ENCODE data around the gene SLC25A42. TPM values are rescaled to one million over a fixed set of nuclear protein-coding genes. Genes with fewer than 3 reads are reported as not detected.

SLC25A42 gene
- total RNA-seq, 4 donors from 2014 or later, result 11.2 to 24.8 (median 13.2) TPM

- no peaks in the 10 kb centered on the region for H3K9me3 ChIP-seq
- H3K4me1 ChIP-seq, result peaks cover 0 to 8% (median 0%) of the 10 kb centered on the region in 4 donors
- no peak overlapping the region for H3K27ac ChIP-seq
- H3K4me3 ChIP-seq, result no peak overlapping the region
- peaks cover 0 to 9% (median 0%) of the 10 kb centered on the region in 3 donors for H3K36me3 ChIP-seq
- H3K27me3 ChIP-seq, result no peaks in the 10 kb centered on the region
- no peak for DNase-seq
- TF ChIP-seq CTCF (IDR thresholded peaks at IDR 0.05) (no peak), POLR2A (IDR thresholded peaks at IDR 0.05) (no peak)
Measured at GRCh38 chr19:19152668-19153384, 89.0 kb downstream of the SLC25A42 start.

DNA sequence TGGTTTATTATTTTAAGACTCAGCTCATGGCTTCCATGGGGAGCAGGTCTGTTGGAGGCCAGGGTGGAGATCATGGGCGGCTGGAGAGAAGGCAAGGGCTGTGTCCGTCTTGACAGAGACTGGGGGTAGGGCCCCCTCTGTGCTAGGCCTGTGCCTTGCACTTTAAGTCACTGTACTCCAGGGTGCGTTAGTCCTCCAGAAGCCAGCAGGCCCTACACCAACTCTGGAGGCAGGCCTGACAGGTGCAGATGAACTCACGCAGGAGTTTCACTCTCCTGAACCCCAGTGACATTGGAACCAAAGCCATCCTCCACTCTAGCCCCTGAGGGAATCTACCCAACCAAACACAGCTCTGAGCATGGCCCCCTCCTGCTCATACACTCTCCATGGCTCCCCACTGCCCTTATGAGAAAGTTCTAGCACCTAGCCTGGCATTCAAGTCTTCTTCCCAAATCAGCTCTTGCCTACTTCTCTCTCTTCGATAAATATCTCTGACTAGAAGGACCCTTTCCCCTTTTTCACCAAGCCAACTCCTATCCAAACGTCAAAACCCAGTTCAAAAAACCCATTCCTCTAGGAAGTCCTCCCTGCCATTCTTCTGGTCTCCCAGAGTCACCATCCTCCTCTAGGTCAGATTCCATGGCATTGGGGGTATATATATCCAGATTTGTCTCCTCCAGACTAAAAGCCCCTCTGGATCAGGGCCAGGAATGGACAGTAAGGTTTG, 91.1 kb downstream of the SLC25A42 start:
- Histone ChIP-seq H3K9me3 (no peaks in the 10 kb centered on the region), H3K4me3 (no peak overlapping the region), H3K27me3 (no peaks in the 10 kb centered on the region), H3K4me1 (peaks cover 0 to 8% (median 0%) of the 10 kb centered on the region in 4 donors), H3K36me3 (no peaks in the 10 kb centered on the region), H3K27ac (no peak overlapping the region)
- TF ChIP-seq CTCF (IDR thresholded peaks at IDR 0.05), result no peak
- no peak for TF ChIP-seq POLR2A (IDR thresholded peaks at IDR 0.05)
- DNase-seq, result no peak

GRCh38 chr19:19155495-19156219, 91.9 kb downstream of the SLC25A42 start:
- H3K4me1 ChIP-seq, result peaks cover 0 to 8% (median 0%) of the 10 kb centered on the region in 4 donors
- peak in 2 of 3 donors; percentile 85 for DNase-seq
- H3K9me3 ChIP-seq, result no peaks in the 10 kb centered on the region
- H3K27me3 ChIP-seq, result no peaks in the 10 kb centered on the region
- no peak overlapping the region for H3K27ac ChIP-seq
- TF ChIP-seq POLR2A (IDR thresholded peaks at IDR 0.05) (no peak), CTCF (IDR thresholded peaks at IDR 0.05) (no peak)
- H3K4me3 ChIP-seq, result no peak overlapping the region
- no peaks in the 10 kb centered on the region for H3K36me3 ChIP-seq

DNA sequence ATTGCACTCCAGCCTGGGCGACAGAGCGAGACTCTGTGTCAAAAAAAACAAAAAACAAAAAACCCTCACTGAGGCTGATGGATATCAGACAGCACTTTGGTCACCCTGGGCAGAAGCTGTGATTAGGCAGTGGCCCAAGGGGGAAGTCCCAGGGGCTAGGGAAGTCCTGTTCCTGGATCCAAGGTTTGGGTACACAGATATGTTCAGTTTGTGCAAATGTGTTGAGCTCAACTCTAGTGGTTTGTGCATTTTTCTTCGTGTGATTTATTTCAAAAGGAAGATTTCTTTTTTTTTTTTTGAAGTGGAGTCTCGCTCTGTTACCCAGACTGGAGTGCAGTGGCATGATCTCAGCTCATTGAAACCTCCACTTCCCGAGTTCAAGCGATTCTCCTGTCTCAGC, 94.0 kb downstream of the SLC25A42 start:
- DNase-seq, result no peak
- H3K9me3 ChIP-seq, result no peaks in the 10 kb centered on the region
- H3K27me3 ChIP-seq, result no peaks in the 10 kb centered on the region
- H3K4me1 ChIP-seq, result no peaks in the 10 kb centered on the region
- H3K27ac ChIP-seq, result no peak overlapping the region
- H3K4me3 ChIP-seq, result no peak overlapping the region
- no peaks in the 10 kb centered on the region for H3K36me3 ChIP-seq
- TF ChIP-seq CTCF (IDR thresholded peaks at IDR 0.05), result no peak
- no peak for TF ChIP-seq POLR2A (IDR thresholded peaks at IDR 0.05)

GRCh38 chr19:19159534-19159933, 95.7 kb downstream of the SLC25A42 start:
- no peak for TF ChIP-seq CTCF (IDR thresholded peaks at IDR 0.05)
- no peak for TF ChIP-seq POLR2A (IDR thresholded peaks at IDR 0.05)
- Histone ChIP-seq H3K4me1 (no peaks in the 10 kb centered on the region), H3K36me3 (no peaks in the 10 kb centered on the region), H3K9me3 (no peaks in the 10 kb centered on the region), H3K27ac (no peak overlapping the region), H3K4me3 (no peak overlapping the region), H3K27me3 (no peaks in the 10 kb centered on the region)
- DNase-seq, result no peak
